IPS-20b (cell line): ENCODE measurements around the gene SLC12A3.

ENCODE experiments used
- H3K27ac ChIP-seq: one replicate; pipeline ENCODE4 v1.5.1; 2013; ENCODE audit warnings: low read length
- H3K27me3 ChIP-seq: 2 replicates; pipeline ENCODE4 v1.6.1; 2013; ENCODE audit warnings: mild to moderate bottlenecking, low read length, inconsistent platforms; ENCODE audit not compliant: insufficient read depth
- H3K36me3 ChIP-seq: 2 replicates; pipeline ENCODE4 v1.6.1; 2013; ENCODE audit warnings: low read depth, mild to moderate bottlenecking, inconsistent platforms, low read length, moderate library complexity; ENCODE audit not compliant: insufficient read depth
- H3K4me1 ChIP-seq: 2 replicates; pipeline ENCODE4 v1.6.1; 2013; ENCODE audit warnings: mild to moderate bottlenecking, control low read depth, inconsistent platforms, low read length, moderate library complexity; ENCODE audit not compliant: insufficient read depth
- H3K4me3 ChIP-seq: 2 replicates; pipeline ENCODE4 v1.5.1; 2013; ENCODE audit warnings: mild to moderate bottlenecking, low read length, inconsistent platforms
- H3K9ac ChIP-seq: 2 replicates; pipeline ENCODE4 v1.6.1; 2013; ENCODE audit warnings: low read depth, mild to moderate bottlenecking, inconsistent platforms, low read length, moderate library complexity
- H3K9me3 ChIP-seq: 2 replicates; pipeline ENCODE4 v1.6.1; 2013; ENCODE audit warnings: mild to moderate bottlenecking, low read depth, low read length, inconsistent platforms; ENCODE audit not compliant: insufficient read depth

The SLC12A3 gene

GRCh38 chr16:56907401-56907800 lies 42.4 kb downstream of the SLC12A3 start:
- no peaks in the 10 kb centered on the region for H3K9me3 ChIP-seq
- H3K4me1 ChIP-seq: 0 out of 2 replicates have a peak, but pooled peaks cover 6% of the 10 kb centered on the region
- no peaks in the 10 kb centered on the region for H3K36me3 ChIP-seq
- H3K27ac ChIP-seq: no peak overlapping the region
- no peak overlapping the region for H3K9ac ChIP-seq
- no peaks in the 10 kb centered on the region for H3K27me3 ChIP-seq
- no peak overlapping the region for H3K4me3 ChIP-seq

- Histone ChIP-seq H3K4me1 (0 out of 2 replicates have a peak, but pooled peaks cover 6% of the 10 kb centered on the region), H3K27me3 (no peaks in the 10 kb centered on the region), H3K9ac (no peak overlapping the region)
Observed at GRCh38 chr16:56909527-56909979, 44.5 kb downstream of the SLC12A3 start.

GRCh38 chr16:56910112-56910511 lies 45.1 kb downstream of the SLC12A3 start:
- H3K4me3 ChIP-seq: no peak overlapping the region
- H3K27me3 ChIP-seq: no peaks in the 10 kb centered on the region
- H3K27ac ChIP-seq: no peak overlapping the region

More at GRCh38 chr16:56909527-56909979, 44.5 kb downstream of the SLC12A3 start:
- H3K27ac ChIP-seq: no peak overlapping the region
- H3K9me3 ChIP-seq: no peaks in the 10 kb centered on the region
- no peak overlapping the region for H3K4me3 ChIP-seq
- H3K36me3 ChIP-seq: no peaks in the 10 kb centered on the region

GRCh38 chr16:56910654-56911539 lies 45.9 kb downstream of the SLC12A3 start:
- Histone ChIP-seq H3K9ac (no peak overlapping the region), H3K27ac (no peak overlapping the region), H3K9me3 (no peaks in the 10 kb centered on the region), H3K27me3 (no peaks in the 10 kb centered on the region), H3K4me3 (no peak overlapping the region), H3K36me3 (no peaks in the 10 kb centered on the region), H3K4me1 (0 out of 2 replicates have a peak, but pooled peaks cover 6% of the 10 kb centered on the region)

More at GRCh38 chr16:56910112-56910511, 45.1 kb downstream of the SLC12A3 start:
- Histone ChIP-seq H3K4me1 (0 out of 2 replicates have a peak, but pooled peaks cover 6% of the 10 kb centered on the region), H3K9me3 (no peaks in the 10 kb centered on the region), H3K36me3 (no peaks in the 10 kb centered on the region), H3K9ac (no peak overlapping the region)

GRCh38 chr16:56911771-56912571 lies 47.0 kb downstream of the SLC12A3 start:
- H3K27ac ChIP-seq: no peak overlapping the region
- H3K4me1 ChIP-seq: 0 out of 2 replicates have a peak, but pooled peaks cover 6% of the 10 kb centered on the region
- no peak overlapping the region for H3K4me3 ChIP-seq
- no peaks in the 10 kb centered on the region for H3K36me3 ChIP-seq
- H3K9me3 ChIP-seq: no peaks in the 10 kb centered on the region
- no peak overlapping the region for H3K9ac ChIP-seq
- H3K27me3 ChIP-seq: no peaks in the 10 kb centered on the region

GRCh38 chr16:56912746-56913708 lies 48.0 kb downstream of the SLC12A3 start:
- Histone ChIP-seq H3K36me3 (no peaks in the 10 kb centered on the region), H3K9me3 (no peaks in the 10 kb centered on the region), H3K27me3 (no peaks in the 10 kb centered on the region), H3K4me1 (0 out of 2 replicates have a peak, but pooled peaks cover 6% of the 10 kb centered on the region), H3K9ac (no peak overlapping the region), H3K4me3 (no peak overlapping the region), H3K27ac (no peak overlapping the region)

- Histone ChIP-seq H3K4me1 (0 out of 2 replicates have a peak, but pooled peaks cover 6% of the 10 kb centered on the region), H3K27me3 (no peaks in the 10 kb centered on the region; the same call in 1 of the 2 replicates), H3K9ac (no peak overlapping the region), H3K9me3 (no peaks in the 10 kb centered on the region), H3K27ac (no peak overlapping the region), H3K4me3 (no peak overlapping the region), H3K36me3 (no peaks in the 10 kb centered on the region)
Observed at GRCh38 chr16:56914896-56915295, 49.9 kb downstream of the SLC12A3 start.

GRCh38 chr16:56915336-56916119 lies 50.5 kb downstream of the SLC12A3 start:
- Histone ChIP-seq H3K9ac (no peak overlapping the region), H3K9me3 (no peaks in the 10 kb centered on the region), H3K4me1 (0 out of 2 replicates have a peak, but pooled peaks cover 6% of the 10 kb centered on the region), H3K27ac (no peak overlapping the region), H3K36me3 (no peaks in the 10 kb centered on the region), H3K27me3 (no peaks in the 10 kb centered on the region; the same call in 1 of the 2 replicates), H3K4me3 (no peak overlapping the region)

- no peak overlapping the region for H3K27ac ChIP-seq
- H3K4me3 ChIP-seq: no peak overlapping the region
Observed at GRCh38 chr16:56916571-56917403, 51.8 kb downstream of the SLC12A3 start.

More at GRCh38 chr16:56916571-56917403, 51.8 kb downstream of the SLC12A3 start:
- H3K4me1 ChIP-seq: 0 out of 2 replicates have a peak, but pooled peaks cover 4% of the 10 kb centered on the region
- no peaks in the 10 kb centered on the region for H3K36me3 ChIP-seq
- H3K27me3 ChIP-seq: no peaks in the 10 kb centered on the region; the same call in 1 of the 2 replicates
- H3K9ac ChIP-seq: no peak overlapping the region
- no peaks in the 10 kb centered on the region for H3K9me3 ChIP-seq
